HG03520 (cell line): Measurements from ENCODE around the gene METTL18.

Experiments
- ATAC-seq: cut with Tn5 transposase; IDR thresholded peaks from one replicate; pipeline ENCODE4 v1.9.1; 2021; ENCODE audit warnings: mild to moderate bottlenecking, moderate library complexity; ENCODE audit not compliant: unreplicated experiment

Gene METTL18

DNA sequence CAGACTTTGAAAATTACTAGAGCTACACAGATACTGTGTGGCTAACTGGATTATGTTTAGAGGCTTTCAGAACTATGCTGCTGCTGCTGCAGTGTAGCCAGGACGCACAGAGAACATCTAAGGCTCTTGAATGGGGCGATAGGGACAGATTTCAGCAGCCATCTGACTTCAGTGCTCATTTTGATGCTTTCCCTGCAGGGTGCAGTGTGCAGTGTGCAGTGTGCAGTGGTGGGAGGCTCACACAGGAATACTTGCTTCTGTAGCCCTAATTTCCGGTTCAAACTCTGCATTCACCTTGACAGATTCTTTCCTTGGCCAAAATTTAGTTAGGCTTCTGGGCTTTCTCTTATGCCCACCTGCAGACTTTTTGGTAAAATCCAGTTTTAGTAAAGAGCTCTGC is 7.7 kb downstream of the METTL18 start:
- no peak for ATAC-seq

DNA sequence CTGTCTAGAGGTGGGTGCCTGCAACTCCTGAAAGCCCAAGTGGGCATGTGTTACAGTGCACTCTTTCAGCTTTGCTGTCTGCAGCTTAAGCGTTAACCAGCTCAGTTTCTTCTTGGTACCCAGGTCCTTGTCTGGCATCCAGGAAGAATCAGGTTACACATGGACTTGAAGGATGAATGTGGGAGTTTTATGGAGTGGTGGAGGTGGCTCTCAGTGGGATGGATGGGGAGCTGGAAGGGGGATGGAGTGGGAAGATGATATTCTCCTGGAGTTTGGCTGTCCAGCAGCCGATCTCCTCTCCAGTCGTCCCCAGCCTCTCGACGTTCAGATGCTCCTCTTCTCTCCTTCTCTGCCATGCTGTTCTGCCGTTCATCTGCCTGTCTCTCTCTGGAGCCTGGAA is 9.4 kb downstream of the METTL18 start:
- no peak for ATAC-seq

DNA sequence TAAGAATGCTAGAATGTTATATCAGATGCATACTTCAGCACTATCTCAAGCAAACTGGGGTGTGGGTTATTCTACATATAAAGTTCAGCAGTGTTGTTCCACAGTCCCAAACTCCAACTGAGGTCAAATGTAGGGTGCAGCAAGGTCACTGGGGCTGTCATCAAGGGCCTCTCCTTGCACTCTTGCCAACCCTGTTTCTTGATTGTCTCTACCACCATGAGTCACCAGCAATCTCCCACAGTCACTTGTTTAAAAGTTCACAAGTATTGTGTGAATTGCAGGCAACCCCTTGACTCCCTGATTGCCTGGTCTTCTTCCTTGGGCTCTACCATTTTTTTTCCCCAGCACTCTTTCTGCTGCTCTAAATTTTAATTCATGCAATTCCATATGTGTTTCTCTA is 10.6 kb downstream of the METTL18 start:
- ATAC-seq = no peak

DNA sequence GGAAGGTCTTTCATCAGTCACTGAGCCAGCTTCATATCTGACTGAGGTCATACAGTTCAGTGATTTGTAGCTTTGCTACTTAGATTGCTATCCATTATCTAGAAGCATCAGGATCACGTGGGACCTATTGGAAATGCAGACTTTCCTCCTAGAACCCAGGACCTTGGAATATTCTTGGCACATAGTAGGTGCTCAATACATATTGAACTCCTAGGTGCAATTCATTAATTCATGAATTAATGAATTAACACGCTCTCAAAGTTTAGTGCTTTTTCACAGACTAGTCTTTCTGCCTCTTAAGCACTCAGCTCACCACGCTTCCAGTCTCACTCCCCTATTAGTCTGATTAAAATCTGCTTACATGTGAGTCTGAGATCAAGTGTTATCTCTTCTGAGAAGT is 12.1 kb downstream of the METTL18 start:
- no peak for ATAC-seq

DNA sequence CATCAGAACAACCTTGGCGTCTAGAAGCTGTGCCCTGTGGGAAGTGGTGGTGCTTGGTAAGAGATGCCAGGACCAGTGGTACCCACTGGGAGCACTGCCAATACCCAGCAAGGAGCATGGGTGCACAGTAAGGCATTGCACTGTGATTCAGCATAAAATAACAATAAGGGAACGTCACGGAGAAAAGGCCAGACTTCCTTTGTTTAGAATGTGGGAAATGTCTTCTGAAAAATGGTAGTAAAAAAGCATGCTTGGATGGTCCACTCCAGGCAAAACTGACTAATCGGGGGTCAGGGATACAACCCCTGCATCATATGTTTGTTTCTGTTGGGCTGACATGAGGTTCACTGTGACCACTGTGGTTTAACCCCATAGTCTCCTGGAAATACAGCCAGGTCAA is 14.7 kb downstream of the METTL18 start:
- no peak for ATAC-seq

DNA sequence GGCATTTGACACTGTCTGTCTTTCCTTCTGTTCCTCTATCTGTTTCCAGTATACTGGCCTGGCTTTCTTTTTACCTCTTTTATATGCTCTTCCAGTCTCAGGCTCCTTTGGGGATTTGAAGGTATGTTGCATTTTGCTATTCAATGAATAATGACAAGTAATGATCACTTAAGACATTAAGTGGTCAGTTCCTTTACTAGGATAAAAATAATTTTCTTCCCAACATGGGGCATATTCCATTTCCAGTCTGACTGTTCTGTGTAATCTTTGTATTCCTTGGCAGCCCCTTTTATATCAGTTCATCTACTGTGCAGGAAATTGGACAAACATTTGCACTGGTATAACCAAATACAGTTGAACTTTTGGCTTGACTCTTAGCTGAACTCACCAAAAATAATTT is 15.6 kb downstream of the METTL18 start:
- no peak for ATAC-seq

DNA sequence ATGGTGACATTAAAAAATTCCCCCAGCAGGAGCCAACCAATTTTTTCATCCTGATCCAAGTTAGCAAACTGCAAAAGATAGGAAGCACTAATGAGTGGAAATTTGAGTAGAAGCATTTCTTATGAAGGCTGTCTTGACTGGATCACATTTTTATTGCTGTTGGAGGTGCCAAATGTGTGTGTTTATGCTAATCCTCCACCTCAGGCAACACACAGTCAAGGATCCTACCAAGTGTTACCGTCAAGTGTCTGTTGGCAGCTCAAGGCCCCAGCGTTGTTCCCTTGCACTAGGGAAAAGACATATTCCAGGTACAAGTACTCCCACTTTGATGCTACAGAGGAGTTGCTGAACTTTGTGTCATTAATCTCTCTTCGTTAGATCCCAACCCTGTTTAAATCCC is 18.3 kb downstream of the METTL18 start:
- no peak for ATAC-seq

DNA sequence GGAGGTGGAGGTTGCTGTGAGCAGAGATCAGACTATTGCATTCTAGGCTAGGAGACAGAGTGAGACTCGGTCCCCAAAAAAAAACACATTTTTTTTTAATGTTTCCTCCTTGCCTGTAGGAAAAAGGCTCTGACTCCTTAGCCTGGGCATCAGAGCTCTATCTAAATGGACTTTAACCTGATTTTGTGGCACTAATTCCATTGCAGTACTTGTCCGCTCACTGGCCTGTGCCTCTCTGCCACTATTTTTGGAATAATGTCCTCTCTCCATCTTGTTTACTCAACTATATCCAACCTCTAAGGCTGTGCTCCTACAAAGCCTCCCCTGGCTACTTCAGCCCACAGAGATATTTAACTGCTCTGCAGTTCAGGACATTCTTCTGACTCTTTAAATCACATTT is 26.5 kb downstream of the METTL18 start:
- ATAC-seq = no peak

DNA sequence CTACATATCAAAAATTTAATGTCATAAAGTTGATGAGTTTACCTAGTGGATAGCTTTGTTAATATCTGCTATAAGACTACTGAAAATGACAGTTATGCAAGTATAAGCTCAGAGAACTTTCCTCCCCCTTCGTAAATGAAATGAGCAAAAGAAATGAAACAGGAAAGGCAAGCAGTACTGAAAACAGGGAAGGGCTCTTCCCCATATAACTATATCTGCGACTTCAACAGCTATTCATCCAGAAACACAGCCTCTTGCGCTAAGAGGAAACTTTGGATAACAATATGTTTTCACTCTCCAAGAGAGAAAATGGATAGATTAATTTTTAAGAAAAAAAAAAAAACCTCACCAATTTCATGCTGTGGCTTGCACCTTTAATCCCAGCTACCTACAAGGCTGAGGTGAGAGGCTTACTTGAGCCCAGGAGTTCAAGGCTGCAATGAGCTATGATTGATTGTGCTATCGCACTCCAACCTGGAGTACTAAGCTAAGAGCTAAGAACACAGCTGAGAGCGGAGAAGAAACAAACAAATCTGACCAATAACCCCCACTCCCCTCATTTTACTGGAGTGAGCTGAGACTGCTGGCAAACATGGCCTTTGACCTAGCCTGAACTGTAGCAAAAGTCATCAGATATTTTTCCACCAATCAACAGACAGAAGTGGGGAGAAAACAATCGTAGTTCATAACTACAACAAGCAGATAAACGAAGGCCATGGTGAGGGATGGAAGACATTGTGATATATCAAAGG is 29.0 kb downstream of the METTL18 start:
- ATAC-seq = no peak

DNA sequence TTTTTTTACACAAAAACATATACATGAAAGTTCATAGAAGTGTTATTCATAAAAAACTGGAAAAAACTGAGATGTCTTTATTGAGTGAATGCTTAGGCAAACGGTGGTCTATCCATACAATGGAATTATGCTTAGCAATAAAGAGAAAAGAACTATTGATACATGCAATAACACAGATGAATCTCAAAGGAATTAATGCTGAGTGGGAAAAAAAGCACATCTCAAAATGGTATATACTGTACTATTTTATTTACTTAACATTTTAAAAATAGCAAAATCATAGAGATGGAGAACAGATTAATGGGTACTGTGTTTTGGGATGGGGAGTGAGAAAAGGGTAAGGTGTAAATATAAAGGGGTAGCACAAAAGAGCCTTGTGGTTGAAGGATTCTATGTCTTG is 29.8 kb downstream of the METTL18 start:
- no peak for ATAC-seq

DNA sequence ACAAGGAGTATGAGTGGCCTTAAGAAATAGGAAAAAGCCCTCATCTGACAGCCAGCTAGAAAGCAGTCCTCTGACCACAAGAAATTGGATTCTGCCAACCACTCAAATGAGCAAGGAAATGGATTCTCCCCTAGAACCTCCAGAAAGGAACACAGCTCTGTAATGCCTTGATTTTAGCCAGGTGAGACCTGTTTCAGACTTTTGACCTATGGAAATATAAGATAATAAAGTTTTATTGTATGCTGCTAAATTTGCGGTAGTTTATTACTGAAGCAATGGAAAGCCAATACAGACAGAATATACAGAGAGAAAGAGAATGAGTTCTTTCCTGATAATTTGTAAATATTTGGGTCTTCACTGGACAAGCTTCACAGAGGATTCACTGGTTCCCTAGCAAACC is 32.0 kb downstream of the METTL18 start:
- no peak for ATAC-seq

DNA sequence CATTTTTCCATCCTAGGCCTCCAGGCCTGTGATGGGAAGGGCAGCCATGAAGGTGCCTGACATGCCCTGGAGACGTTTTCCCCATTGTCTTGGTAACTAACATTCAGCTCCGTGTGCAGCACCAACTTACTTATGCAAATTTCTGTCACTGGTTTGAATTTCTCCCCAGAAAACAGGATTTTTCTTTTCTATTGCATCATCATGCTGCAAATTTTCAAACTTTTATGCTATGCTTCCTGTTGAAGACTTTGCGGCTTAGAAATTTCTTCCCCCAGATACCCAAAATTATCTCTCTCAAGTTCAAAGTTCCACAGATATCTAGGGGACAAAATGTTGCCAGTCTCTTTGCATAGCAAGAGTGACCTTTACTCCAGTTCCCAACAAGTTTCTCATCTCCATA is 35.7 kb downstream of the METTL18 start:
- no peak for ATAC-seq

DNA sequence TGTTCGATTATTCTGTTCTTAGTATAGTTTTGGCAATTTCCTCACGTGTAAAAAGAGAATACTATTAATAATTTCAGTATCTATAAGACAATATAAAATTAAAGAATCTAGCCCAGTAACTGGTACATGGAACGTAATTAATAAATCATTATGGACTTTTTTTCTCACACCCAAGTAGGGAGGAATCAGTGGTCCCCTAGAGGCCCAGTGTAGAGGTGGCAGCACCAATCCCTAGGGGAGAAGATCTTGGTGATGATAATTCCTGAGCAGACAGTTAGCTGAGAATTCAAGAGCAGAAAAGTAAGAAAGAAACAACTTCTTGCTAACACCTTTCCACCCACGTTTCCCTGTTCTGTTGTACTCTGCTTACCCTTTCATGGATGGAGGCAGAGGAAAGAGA is 41.2 kb downstream of the METTL18 start:
- ATAC-seq = no peak

DNA sequence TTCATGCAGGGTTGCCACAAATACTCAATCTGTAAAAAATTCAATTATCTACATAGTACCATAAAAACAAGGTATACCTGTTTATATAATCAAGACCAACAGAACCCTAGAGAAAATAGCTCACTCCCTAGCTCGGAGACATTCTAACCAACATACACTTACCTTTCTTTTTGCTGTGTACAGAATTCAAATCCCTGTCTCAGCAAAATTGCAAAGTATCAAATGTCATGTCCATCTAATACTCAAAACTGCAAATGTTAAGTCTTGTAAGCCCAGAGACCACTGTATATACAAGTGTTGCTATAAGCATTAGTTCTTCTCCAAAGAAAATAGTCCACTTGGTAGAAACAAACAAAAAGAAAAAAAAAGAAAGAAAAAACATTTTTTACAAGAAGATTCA is 44.7 kb downstream of the METTL18 start:
- no peak for ATAC-seq

DNA sequence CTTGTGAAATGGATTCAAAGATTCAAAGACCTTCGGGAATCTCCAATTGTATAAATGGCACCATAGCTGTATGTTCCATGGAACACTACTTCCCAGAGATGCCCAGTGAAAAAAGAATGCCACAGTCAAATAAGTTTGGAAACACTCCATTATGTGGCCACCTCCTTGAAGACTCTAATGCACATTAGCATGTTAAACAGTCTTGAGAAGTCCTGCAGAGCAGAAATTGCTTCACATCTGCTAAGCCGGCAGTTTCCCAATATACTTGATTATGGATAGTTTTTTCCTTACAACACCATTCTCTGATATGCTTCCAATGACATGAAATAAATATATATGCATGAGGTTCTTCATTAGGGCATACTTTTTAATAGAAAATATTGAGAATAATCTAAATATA is 48.2 kb downstream of the METTL18 start:
- ATAC-seq = no peak

DNA sequence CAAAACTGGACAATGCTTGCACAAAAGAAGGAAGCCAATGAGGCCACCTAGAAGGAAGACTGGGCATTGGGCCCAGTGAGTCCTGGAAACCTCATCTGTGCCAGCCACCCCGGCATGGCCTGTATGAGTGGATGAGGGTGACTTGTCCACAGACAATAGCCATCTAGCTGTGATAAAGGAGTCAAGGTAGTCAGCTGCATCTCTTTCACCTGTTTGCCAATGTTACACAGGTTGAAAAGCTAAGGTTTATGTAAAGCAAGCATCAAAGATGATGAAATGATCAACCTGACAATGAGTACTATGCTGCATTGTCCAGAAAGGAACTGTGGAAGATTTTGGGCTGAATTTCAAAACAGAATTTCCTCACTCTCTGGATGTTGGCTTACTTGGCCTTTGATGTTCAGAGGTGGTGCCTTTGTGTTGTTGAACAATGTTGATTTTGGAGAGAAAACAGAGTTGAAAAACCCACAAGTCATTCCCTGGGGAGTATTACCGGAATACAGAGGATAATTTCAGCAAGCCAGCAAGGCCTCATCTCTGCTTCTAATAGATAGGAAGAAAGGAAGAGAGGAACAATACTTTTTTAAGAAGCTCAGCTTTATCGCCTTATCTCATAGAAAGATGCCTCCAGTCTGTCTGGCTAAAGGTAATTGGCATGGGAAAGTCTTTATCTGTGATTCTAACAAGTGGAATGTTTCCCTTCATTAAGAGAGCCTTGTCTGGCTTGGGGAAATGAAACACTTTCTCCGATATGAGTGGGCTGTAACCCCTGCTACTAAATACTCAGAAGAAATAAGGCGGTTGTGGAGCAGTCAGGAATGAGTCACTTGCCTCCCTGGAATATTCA is 49.5 kb downstream of the METTL18 start:
- ATAC-seq = no peak
